ELR (cell line): ENCODE results near the gene KCNE3.

Source experiments
- DNase-seq: peaks from one replicate; pipeline ENCODE4 v3.0.0-alpha.2; 2015; ENCODE audit warnings: low read depth

KCNE3 gene, protein sequence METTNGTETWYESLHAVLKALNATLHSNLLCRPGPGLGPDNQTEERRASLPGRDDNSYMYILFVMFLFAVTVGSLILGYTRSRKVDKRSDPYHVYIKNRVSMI

DNA sequence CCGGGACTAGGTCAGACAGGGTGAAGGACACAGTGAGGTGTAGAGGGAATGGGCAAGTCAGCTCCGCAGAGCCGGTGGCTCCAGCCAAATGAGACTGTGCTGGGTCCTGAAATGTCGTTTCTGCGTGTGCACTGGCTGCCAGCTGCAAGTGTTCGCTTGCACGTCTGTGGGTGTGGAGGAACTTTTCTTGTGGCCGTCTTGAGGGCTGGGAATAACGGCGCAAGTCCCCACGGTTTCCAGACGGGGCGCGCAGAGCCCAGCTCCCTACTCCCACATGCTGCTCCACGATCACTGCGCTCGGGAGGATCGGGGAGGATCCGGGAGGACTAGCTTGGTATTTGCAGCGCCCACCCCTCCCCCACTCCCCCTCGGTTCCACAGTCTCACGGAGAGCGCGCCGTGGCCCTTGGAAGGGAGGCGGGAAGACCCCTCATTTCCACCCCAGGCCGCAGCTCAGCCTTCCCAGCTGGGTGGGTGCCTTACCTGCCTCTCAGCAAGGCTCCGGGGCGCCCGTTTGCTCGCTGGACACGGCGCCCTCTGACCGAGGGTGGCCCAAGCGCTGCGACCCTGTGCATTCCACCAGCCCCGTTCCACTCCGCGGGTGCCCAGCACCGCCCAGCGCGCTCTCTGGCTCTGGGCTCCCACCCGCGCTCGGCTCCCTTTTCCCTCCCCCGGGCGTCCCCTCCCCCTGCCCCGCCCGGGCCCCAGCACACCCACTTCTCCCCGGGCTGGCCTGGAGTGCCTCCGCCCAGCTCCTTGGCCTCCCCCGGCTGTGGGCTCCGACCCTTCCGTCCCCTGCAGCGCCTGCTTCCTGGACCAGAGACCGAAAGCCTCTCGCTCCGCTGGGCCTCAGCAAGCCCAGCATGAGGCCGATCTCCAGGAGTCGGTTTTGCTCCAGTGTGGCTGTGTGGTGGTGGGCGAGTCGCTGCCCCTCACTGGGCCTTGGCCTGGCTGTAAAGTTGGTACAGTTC is at the start of gene KCNE3:
KCNE3 (minus strand) TSS at position 634 of the 970 bp plus-strand sequence. CDS start 9,986 bp downstream, outside the sequence.
- no peak for DNase-seq

GRCh38 chr11:74507582-74507981 is 40.2 kb upstream of the KCNE3 start:
- no peak for DNase-seq

GRCh38 chr11:74506823-74507222 is 39.5 kb upstream of the KCNE3 start:
- DNase-seq = no peak

DNA sequence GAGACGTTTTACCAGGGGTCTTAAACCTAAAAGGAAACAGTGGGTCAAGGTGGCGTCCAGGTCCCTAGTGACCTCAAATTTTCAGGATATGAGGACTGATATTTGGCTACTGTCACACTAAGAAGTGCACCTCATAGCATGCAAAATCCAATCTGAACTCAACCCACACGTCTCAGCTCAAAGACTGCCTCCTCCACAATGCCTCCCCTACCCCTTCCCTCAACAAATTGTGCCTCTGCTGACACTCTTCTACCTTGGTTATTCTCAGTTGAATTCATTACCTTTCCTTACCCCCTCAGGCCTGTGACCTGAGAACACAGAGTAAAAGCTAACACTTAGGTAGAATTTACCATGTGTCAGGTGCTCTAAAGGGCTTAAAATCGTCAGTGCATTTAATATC is 38.6 kb upstream of the KCNE3 start:
- DNase-seq = no peak

DNA sequence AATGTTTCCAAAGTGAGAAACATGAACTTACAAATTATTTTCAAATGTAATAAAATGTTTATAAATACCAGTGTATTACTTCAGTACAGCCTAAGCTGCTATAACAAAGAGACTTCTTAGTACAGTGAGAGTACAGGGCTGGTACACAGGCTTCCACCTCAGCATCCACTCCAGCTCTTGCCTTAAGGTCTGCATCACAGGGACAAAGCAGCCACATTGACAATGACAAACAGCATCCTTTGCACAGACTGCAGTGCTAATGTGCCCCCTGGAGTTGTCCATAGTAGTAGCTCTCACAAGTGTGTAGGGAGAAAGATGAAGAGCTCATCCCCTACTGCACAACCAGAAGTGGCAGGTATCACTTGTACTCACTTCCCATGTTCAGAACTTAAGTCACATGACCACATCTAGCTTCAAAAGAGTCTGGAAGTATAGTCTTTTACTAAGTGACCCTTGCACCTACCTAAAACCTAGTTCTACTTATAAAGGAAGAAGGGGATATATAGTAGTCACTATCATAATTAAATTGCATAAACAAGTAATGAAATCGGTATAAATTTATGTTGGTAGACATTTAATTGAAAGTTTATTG is 36.8 kb upstream of the KCNE3 start:
- no peak for DNase-seq

- no peak for DNase-seq
Observed at GRCh38 chr11:74494916-74495315, 27.6 kb upstream of the KCNE3 start.

DNA sequence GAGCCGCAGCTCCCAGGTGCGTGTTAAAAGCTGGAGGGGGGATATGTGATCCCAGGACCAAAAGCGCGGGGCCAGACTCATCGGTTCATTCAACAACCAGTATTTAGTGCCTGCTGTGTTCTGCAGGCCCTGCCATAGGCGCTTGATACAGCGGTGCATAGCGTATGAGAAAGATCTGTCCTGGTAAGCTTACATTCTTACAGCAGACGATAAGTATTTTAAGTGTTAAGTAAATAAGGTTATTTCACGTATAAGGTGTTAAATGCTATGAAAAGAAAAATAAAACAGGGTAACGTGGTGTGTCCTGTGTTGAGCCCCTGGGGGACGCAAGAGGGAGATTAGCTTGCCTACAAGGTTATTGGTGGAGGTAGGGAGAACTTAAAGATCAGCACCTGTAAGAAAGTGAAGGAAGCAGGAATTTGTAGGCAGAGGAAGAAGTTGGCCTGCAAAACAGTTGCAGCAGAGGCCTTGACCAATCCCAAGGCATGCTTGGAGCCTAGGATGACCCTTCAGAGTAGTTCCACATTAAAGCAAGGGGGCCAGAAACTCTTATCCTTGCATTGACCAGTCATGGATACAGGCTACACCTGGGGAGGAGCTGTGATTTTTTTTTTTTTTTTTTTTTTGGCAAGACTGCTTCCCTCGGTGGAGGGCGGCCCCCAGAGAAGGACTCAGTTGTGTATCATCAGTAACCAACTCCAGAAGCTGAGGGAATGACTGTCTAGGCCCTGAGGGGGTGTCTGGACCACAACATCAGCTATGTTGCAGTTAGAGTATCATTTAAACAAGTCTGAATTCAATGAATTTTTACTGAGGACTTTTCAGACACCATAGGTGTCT is 26.7 kb upstream of the KCNE3 start:
- peak; percentile 79 for DNase-seq

DNA sequence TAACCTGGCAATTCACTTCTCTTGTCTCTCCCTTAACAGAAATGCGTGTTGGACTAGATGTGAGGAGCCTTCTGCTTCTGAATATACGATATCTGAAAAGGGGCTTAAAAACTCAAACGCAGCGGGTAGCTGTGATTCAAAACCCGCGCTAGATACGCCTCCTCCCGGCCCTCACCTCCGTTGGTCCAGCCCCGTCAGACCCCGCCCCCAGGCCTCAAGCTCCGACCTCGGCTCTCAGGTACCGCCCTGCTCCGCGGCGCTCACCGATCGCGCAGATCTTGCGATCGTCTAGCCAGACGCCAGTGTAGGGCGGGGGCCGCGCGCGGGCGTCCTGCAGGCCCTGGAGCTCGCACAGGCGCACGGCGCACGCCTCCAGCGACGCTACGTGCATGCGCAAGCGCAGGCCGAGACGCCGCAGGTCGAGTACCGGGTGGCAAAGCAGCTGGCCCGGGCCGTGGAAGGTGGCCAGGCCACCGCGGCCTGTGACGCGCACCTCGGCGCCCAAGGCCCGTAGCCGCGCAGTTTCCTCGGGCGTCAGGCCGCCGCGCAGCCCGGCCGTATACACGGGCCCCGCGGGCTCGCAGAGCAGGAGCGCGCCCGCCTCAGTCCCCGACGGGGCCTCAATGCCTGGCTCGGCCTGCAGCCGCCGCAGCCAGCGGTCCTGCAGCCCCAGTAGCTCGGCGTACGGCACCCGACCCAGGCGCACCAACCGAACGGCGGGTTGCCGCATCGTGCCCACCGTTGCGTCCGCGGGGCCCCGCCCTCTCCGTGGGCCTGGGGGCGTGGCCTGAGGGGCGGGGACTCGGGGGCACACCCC is 25.8 kb upstream of the KCNE3 start, which contains the start of gene LIPT2:
LIPT2 (minus strand) TSS at position 751 of the 817 bp plus-strand sequence; CDS start at position 730, 21 bp downstream.
- DNase-seq = peak; percentile 98

- DNase-seq = no peak
Observed at GRCh38 chr11:74492084-74492483, 24.7 kb upstream of the KCNE3 start.

DNA sequence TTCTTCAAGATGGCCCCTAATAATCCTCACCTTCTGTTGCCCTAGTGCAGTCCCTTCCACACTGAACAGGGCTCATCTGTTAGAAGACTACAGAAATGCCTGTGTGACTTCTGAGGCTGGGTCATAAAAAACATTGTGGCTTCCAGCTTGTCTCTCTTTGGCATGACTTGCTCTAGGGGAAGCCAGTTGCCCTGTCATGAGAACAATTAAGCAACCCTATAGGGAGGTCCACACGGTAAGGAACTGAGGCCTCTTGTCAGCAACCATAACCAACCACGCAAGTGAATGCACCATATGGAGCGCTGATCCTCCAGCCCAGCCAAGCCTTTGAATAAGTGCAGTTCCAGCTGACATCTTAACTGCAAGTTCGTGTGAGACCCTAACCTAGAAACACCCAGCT is 23.6 kb upstream of the KCNE3 start:
- no peak for DNase-seq

- peak; percentile 45 for DNase-seq
Observed at GRCh38 chr11:74487875-74488274, 20.5 kb upstream of the KCNE3 start.

- no peak for DNase-seq
Observed at GRCh38 chr11:74485868-74486267, 18.5 kb upstream of the KCNE3 start.

DNA sequence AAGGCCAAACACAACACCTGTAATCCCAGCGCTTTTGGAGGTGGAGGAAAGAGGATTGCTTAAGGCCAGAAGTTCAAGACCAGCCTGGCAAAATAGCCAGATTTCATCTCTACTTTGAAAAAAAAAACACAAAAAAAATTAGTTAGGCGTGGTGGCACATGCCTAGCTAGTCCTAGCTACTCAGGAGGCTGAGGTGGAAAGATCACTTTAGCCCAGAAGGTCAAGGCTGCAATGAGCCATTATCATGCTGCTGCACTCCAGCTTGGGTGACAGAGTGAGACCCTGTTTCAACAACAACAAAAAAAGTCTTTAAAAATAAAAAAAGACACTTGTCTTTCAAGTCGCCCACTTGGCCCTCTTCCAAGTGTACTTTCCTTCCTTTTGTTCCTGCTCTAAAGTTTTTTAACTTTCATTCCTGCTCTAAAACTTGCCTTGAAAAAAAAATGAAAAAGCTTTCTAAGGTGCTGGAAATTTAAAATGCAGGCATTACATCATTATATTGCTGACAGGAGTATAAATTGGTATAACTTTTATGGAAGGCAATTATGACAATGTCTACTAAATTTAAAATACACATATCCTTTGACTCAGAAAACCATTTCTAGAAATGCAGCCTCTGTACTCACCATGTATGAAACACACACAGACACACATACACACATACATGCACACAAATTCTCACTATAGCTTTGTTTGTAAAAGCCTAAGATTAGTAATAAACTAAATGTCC is 13.5 kb upstream of the KCNE3 start:
- DNase-seq = no peak

GRCh38 chr11:74479732-74480123 is 12.4 kb upstream of the KCNE3 start:
- DNase-seq = no peak

- DNase-seq = no peak
Observed at GRCh38 chr11:74478877-74479731, 11.8 kb upstream of the KCNE3 start.

- no peak for DNase-seq
Observed at GRCh38 chr11:74476536-74476935, 9.2 kb upstream of the KCNE3 start.

DNA sequence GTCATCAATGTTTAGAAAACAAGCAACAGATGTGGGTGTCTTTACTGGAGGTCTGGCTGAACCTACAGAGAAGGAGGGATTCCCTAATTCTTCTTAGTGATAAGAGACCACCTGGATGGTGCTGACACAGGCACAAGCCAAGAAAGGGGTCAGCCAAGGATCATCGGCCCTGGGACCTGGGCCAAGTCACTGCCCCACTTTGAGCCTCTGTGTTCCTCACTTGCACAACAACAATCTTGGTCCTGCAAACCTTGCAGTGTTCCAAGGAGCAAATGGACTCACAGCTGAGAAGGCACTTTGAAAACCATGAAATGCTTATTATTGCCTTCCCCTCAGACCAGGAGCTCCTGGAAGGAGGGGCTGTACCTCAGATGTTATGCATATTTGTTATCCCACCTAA is 7.0 kb upstream of the KCNE3 start:
- DNase-seq = no peak

DNA sequence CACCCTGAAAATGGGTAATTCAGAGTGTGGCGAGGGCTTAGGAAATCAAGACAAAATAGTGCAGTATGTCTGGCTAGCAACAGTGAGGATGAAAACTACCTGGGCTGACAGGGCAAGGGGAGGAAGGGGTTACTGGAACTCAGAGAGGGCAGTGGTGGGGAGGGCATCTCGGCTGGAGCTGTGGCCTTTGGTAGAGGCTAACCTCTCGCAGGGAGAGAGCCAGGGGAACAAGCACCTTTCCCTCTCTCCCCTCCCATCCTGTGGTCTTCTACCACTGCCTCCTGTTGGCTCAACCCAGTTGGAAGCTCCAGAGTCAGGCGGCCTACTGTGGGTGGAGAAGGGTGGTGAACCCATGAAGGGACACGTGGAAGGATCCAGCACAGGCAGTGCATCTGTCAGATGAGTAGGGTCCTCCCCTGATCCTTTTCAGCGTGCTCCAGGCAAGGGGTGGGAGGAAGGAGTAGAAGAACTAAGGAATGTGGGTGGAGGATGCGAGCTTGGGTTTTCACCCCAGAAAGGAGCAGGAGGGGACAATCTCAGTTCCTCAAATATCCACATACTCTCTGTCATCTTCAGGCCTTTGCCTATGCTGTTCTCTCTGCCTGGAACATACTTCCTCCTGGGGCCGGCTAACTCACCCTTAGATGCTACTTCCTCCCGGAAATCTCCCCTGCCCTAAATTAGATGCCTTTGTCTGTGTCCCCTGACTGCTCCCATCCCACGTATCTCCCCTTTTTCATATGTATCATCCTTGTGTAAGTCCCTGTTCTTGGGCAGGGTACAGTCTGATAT is 6.2 kb upstream of the KCNE3 start:
- no peak for DNase-seq
